Activated CD8-positive, alpha-beta memory T cell treated with anti-CD3 and anti-CD28 coated beads, Interleukin-2, amount 50 U/mL, for 4 hours (primary cell): Measurements from ENCODE around the gene MPIG6B.
A peak's percentile ranks its signal among the peaks of the same experiment; 100 is the strongest.
"Not testable (repeated sequence)": the region's sequence is repeated elsewhere in the genome, so short reads cannot be mapped to it uniquely, and the experiment has no call there.

Experiments
- DNase-seq: peaks from one replicate; pipeline ENCODE4 v3.0.0-alpha.2; 2020

The MPIG6B gene

DNA sequence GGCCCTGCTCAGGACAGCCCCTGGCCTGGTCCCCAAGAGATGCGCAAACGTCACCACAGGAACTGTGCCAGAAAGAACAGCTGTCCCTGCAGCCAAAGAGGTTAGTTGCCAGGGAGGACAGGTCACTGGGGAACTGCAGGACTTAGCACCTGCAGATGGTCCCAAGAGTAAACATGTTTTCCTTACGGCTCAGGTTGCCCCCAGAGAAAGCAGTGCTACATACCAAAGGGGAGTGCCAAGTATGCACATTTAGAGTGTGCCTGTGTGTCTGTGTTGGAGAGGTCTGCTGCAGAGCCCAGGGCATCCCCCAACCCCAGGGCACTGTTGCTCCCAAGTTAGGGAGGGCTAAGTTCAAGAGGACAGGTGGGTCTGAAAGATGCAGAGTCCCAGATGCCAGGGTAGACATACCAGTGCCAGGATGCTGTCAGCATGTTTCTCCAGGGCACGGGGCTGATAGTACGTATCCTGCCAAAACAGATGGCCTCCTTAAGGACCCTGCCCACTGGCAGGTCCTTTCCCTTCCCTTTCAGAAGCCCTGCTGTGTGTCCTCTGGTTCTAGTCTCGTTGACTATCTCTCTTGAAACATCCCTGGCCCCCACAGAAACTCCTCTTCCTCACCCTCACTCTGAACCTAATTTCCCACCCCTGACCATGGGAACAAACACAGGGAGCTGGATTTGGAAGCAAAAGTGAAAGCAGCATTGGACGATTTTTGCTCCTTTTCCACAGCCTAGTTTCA lies 21.3 kb upstream of the MPIG6B start:
- no peak for DNase-seq

- DNase-seq = no peak
Measured at GRCh38 chr6:31702405-31702818, 20.8 kb upstream of the MPIG6B start.

GRCh38 chr6:31702819-31703716 lies 20.1 kb upstream of the MPIG6B start, which contains the start of gene ABHD16A:
Gene ABHD16A, minus strand, starts transcription at chr6:31703324. Its CDS starts 43 bp downstream, at chr6:31703281.
- peak; percentile 97 for DNase-seq

- DNase-seq = no peak
Measured at GRCh38 chr6:31705931-31706330, 17.2 kb upstream of the MPIG6B start.

- DNase-seq = no peak
Measured at GRCh38 chr6:31706599-31706998, 16.6 kb upstream of the MPIG6B start, which contains the start of gene LY6G6F. Gene LY6G6F, plus strand, starts transcription at chr6:31706866. Its CDS starts 41 bp downstream, at chr6:31706907.

- DNase-seq = no peak
Measured at GRCh38 chr6:31707701-31708100, 15.5 kb upstream of the MPIG6B start.

DNA sequence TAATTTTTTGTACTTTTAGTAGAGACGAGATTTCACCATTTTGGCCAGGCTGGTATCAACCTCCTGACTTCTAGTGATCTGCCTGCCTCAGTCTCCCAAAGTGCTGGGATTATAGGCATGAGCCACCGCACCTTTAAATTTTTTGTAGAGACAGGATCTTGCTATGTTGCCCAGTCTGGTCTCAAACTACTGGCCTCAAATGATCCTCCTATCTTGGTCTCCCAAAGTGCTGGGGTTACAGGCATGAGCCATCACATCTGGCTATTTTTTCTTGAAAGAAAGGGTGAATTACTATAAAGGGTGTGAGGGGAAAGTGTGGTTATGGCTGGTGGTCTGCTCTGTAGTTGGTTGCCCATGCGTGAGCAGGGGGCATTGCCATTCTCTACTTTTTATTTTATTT lies 14.9 kb upstream of the MPIG6B start:
- no peak for DNase-seq

GRCh38 chr6:31709157-31709556 lies 14.0 kb upstream of the MPIG6B start:
- not testable (repeated sequence) for DNase-seq

DNA sequence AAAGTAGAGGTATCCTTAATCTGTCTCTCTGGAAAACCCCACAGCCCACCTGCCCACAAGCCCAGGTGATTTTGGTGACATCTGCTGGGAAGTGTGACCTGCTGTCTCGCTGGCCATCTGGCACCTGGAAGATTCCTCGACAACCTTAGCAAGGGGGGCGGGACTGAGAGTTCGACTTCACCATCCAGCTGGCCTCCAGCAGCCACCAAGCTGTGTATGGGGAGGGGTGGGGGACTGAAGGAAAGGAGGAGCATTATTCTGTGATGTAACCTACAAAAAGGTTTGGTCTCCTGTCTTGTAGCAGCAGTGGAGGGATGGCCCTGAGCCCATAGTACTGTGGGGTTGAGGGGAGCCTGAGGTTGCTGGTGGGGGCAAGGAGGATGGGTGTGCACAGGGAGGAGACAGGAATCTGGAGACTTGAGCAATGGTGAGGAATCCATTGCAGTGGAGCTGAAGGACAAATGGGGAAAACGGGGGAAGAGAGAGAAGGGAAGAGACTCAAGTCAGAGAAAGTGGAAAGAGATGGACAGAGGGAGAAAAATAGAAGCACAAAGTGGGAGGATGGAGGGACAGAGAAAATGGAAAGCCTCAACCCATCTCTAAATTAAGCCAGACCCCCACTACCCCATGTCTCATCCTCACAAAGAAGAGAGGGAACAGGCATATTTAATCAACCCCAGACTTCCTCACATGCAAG lies 12.5 kb upstream of the MPIG6B start:
- no peak for DNase-seq

- DNase-seq = no peak
Measured at GRCh38 chr6:31711233-31711632, 11.9 kb upstream of the MPIG6B start.

- DNase-seq = no peak
Measured at GRCh38 chr6:31712296-31712695, 10.9 kb upstream of the MPIG6B start.

- DNase-seq = no peak
Measured at GRCh38 chr6:31713465-31713864, 9.7 kb upstream of the MPIG6B start.

DNA sequence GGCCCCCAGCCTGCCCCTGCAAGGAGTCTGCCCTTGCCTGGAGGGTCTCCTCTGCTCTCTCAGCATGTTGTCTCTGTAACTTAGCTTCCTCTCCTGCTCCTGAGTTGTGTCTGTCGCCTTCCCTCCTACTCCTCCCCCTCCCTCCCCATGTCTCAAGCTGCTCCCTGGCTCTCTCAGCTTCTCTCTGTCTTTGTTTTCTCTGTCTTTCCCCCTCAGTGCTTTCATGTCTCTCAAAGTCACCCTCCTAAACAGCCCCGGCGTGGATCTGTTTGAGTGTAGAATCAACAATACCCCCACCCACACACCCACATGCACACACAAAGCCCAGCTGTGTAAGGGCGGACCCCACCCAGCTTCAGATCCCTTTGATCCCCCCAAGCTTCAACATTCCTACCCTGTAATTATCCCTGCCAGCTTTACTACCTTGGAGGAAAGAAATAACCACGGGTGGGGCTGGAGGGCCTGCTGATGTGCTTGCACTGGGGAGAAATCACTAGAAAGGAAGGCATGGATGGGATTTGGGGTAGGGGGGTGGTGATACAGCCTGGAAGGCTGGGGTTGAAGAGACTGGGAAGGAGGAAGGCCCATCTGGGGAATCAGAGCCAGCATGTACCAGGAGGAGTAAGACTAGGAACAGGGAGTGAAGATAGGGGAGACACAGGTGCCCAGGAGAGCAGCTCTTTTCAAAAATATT lies 9.0 kb upstream of the MPIG6B start:
- no peak for DNase-seq

DNA sequence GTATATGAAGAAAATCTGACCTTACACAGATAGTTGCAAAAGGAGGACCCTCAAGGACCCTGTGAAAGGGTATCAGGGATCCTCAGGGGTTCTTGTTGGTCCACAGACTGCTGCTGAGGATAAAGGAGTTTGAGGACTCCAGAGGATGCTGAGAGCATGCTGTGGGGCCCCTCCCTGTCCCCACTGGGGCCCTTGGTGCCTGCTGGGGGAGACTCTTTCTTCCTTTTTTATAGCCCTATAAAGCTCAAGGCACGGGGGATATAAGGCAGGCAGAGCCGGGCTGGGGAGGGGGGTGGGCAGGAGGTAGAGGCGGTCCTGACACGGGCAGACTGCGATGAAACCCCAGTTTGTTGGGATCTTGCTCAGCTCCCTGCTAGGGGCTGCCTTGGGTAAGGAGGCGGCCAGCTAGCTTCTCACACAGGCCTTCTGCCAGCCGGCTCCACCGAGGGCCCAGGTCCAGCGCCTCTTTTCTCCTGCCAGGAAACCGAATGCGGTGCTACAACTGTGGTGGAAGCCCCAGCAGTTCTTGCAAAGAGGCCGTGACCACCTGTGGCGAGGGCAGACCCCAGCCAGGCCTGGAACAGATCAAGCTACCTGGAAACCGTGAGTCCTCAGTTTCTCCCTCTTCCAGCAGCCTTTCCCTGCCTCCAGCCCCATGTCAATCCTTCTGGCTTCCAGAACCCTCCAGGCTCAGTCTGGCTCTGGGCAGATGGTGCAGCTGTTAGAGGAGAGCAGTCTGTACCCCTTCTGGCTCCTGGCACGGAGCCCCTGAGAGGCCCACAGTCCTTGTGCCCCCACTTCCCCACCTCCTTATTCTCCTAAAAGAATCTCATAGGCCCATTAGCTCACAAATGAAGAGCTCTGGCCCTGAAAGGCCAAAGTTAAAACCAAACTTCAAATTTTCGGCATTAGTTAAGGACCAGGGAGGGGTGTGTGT lies 7.9 kb upstream of the MPIG6B start, which contains the start of gene LY6G6D:
Gene LY6G6D, plus strand, starts transcription at position 327 of the 937 bp plus-strand sequence. Its CDS starts 8 bp downstream, at position 335.
- no peak for DNase-seq

GRCh38 chr6:31717499-31718222 lies 5.5 kb upstream of the MPIG6B start:
- no peak for DNase-seq

DNA sequence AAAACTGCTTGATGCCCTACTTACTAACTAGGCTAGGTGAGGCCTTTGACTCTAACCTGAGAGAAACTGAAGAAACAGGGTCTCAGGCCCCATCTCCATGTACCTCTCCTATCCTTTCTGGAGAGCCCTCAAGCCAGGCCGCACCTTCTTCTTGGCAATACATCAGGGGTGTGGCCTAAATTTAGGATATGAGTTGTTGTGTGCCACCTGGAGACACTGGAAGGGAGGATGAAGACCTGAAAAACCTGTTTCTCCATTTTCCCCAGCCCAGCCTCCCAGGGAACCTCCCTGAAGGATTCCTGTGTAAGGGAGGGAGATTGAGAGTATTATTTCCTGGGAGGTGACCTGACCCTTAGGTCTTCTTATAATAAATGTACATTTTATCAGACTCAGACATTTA lies 4.9 kb upstream of the MPIG6B start:
- no peak for DNase-seq

DNA sequence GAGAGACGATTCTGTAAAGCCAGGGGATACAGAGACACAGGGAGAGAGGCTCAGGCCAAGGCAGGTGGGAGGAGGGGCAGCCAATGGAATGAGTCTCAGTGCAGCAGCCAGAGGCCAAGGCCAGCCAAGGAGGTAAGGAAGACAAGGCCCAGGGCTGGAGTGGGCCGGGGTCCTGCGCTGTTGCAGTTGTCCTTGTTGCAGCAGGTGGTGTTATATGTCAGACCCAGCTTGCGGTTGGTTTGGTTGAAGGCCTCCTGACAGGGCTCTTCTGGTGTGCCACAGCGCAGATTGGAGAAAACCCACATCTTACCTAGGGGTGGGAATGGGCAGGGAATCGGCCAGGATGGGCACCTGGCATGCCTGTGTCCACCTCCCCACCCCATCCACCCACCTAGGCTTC lies 4.2 kb upstream of the MPIG6B start:
- no peak for DNase-seq

DNA sequence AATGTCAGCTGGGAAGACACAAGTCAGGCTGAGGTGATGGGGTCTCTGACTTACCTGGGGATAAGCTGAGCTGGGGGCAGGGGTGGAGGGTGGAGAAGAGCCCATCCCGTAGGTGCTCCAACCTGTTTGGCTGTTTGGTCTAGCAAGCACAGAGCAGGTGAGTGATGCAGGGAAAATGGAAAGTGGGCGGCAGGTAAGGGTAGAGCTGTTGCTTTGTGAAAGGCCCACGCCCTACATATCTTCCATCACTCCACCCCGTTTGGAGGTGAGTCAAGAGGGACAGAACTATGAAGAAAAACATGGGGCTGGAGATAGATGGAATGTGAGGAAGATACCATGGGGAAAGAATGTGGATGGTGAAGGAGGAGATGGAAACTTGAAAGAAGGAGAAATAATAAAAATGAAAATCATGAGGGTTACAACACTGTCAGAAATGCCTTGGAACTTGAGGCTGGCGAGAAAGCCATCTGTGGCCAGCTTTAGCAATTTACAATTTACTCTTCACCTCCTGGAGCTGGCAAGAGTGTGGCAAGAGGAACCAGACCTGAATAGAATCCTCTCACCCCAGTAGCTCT lies 2.9 kb upstream of the MPIG6B start:
- no peak for DNase-seq

- no peak for DNase-seq
Measured at GRCh38 chr6:31721351-31722020, 1.7 kb upstream of the MPIG6B start, which contains the start of gene LY6G6C. Gene LY6G6C, minus strand, starts transcription at chr6:31721746. Its CDS starts 67 bp downstream, at chr6:31721679.
